Keratinocyte (primary cell): ENCODE data around the gene CACNA2D4. TPM values are rescaled to one million over a fixed set of nuclear protein-coding genes. Genes with fewer than 3 reads are reported as not detected.

Source experiments
- DNase-seq: peaks from one replicate; pipeline ENCODE4 v3.0.0-alpha.2; 2011; ENCODE audit warnings: low read depth, missing footprints, low spot score
- FAIRE-seq: peaks from 2 replicates; lab custom pipeline; 2011; peaks lifted over from hg19 to GRCh38; lab: Jason Lieb, UNC
- H2AFZ ChIP-seq: 2 replicates; pipeline ENCODE4 v1.6.0; 2012; ENCODE audit warnings: low read length, control low read depth, inconsistent platforms; ENCODE audit not compliant: control insufficient read depth
- H3K27ac ChIP-seq: 2 replicates; pipeline ENCODE4 v1.5.1; 2011; ENCODE audit warnings: low read length; ENCODE audit not compliant: control insufficient read depth, insufficient read depth
- H3K27me3 ChIP-seq: 3 replicates; pipeline ENCODE4 v1.6.0; 2011; ENCODE audit warnings: low read length; ENCODE audit not compliant: control insufficient read depth, insufficient read depth; ENCODE audit errors: extremely low read depth
- H3K36me3 ChIP-seq, 2 experiments: 2 replicates in 1 of 2; 3 replicates in 1 of 2; pipeline ENCODE4 v1.5.1; 2011; ENCODE audit warnings: low read length in 2 of 2, mild to moderate bottlenecking in 1 of 2; ENCODE audit not compliant: control insufficient read depth in 2 of 2, insufficient read depth in 2 of 2; ENCODE audit errors: extremely low read depth in 1 of 2
- H3K4me1 ChIP-seq: 3 replicates; pipeline ENCODE4 v1.5.1; 2011; ENCODE audit warnings: low read length; ENCODE audit not compliant: control insufficient read depth, insufficient read depth; ENCODE audit errors: extremely low read depth
- H3K4me2 ChIP-seq: 3 replicates; pipeline ENCODE4 v1.6.0; 2011; ENCODE audit warnings: low read depth, low read length; ENCODE audit not compliant: control insufficient read depth, insufficient read depth; ENCODE audit errors: extremely low read depth
- H3K4me3 ChIP-seq, 3 experiments: fragments of 200-600 bp in 1 of 3; sonication (generic) in 1 of 3; 2 replicates in 2 of 3; 3 replicates in 1 of 3; pipeline ENCODE4 v1.5.1; 2011 to 2016; ENCODE audit warnings: low read length in 3 of 3, mild to moderate bottlenecking in 3 of 3, control low read depth in 2 of 3, inconsistent platforms in 1 of 3, low read depth in 1 of 3, mixed read lengths in 1 of 3, mixed run types in 1 of 3, moderate library complexity in 1 of 3; ENCODE audit not compliant: control insufficient read depth in 2 of 3, insufficient read depth in 2 of 3; ENCODE audit errors: extremely low read depth in 1 of 3
- H3K79me2 ChIP-seq: 2 replicates; pipeline ENCODE4 v1.6.0; 2012; ENCODE audit warnings: low read length; ENCODE audit not compliant: control insufficient read depth, insufficient read depth
- H3K9ac ChIP-seq: 3 replicates; pipeline ENCODE4 v1.6.0; 2011; ENCODE audit warnings: low read length; ENCODE audit not compliant: control insufficient read depth, insufficient read depth; ENCODE audit errors: extremely low read depth
- H3K9me1 ChIP-seq: 3 replicates; pipeline ENCODE4 v1.6.0; 2011; ENCODE audit warnings: low read length; ENCODE audit not compliant: control insufficient read depth, insufficient read depth; ENCODE audit errors: extremely low read depth
- H3K9me3 ChIP-seq: 2 replicates; pipeline ENCODE4 v1.5.1; 2012; ENCODE audit warnings: low read depth, low read length; ENCODE audit not compliant: control insufficient read depth
- H4K20me1 ChIP-seq: 3 replicates; pipeline ENCODE4 v1.6.0; 2011; ENCODE audit warnings: low read length; ENCODE audit not compliant: control insufficient read depth, insufficient read depth; ENCODE audit errors: extremely low read depth
- CTCF ChIP-seq, 3 experiments: IDR thresholded peaks in 1 of 3; conservative IDR thresholded peaks in 1 of 3; optimal IDR thresholded peaks in 1 of 3; 2 replicates in 2 of 3; 3 replicates in 1 of 3; pipeline versions ENCODE3 to v1.5.1; 2011; ENCODE audit warnings: low read length in 3 of 3, mild to moderate bottlenecking in 3 of 3, moderate library complexity in 2 of 3, control low read depth in 1 of 3, inconsistent platforms in 1 of 3; ENCODE audit not compliant: insufficient read depth in 2 of 3; ENCODE audit errors: extremely low read depth in 1 of 3
- EZH2 ChIP-seq: IDR thresholded peaks from one replicate; pipeline ENCODE4 v1.6.1; 2012; ENCODE audit warnings: inconsistent platforms, mild to moderate bottlenecking, low read length, moderate library complexity
- dilution Hi-C: fragments of 300-500 bp; cut with MboI; formaldehyde crosslinking; loops from one replicate; pipeline ENCODE4 v1.7.0; 2020; ENCODE audit warnings: low sequenced_read_pairs; ENCODE audit not compliant: extremely low pct_ligation_motif_present
- polyA plus RNA-seq, 5 experiments: library from polyadenylated mRNA; depleted of rRNA in 3 of 5; stranded (reverse) in 3 of 5; stranded (forward) in 1 of 5; unstranded in 1 of 5; fragments of >200 nt; gene quantifications; 1 replicate in 1 of 5; 2 replicates in 3 of 5; 3 replicates in 1 of 5; pipeline versions ENCODE4 v1.2.1 to v1.2.3, GENCODE V29; 2011 to 2012; ENCODE audit warnings: missing spikeins in 2 of 5, low read depth in 1 of 5, low replicate concordance in 1 of 5

The CACNA2D4 gene
- polyA plus RNA-seq, 1 donor (not counting 4 experiments of a cell fraction or from before 2014, with no cell fraction given) = 0.09 TPM

- Histone ChIP-seq H3K27ac (no peak overlapping the region), H4K20me1 (no peaks in the 10 kb centered on the region), H3K9me3 (no peaks in the 10 kb centered on the region), H3K9me1 (no peaks in the 10 kb centered on the region), H3K36me3 (no peaks in the 10 kb centered on the region), H2AFZ (no peak overlapping the region), H3K4me1 (no peaks in the 10 kb centered on the region), H3K27me3 (peaks cover 8% of the 10 kb centered on the region), H3K79me2 (no peaks in the 10 kb centered on the region), H3K4me2 (peak overlapping the region; percentile 12), H3K4me3 (no peak overlapping the region), H3K9ac (no peak overlapping the region)
- FAIRE-seq (no peak), DNase-seq (no peak)
- TF ChIP-seq EZH2 (no peak), CTCF (optimal IDR thresholded peaks at IDR 0.05 in 1 of 3, IDR thresholded peaks at IDR 0.05 in 1 of 3, conservative IDR thresholded peaks at IDR 0.05 in 1 of 3; ENCODE audit: extremely low read depth in 1 of 3, insufficient read depth in 2 of 3, low read length in 3 of 3) (no peak)
- dilution Hi-C loops = no loop called here
Measured at GRCh38 chr12:1907652-1908611, 10.5 kb downstream of the CACNA2D4 start.

- no peak for DNase-seq
- Histone ChIP-seq H2AFZ (no peak overlapping the region), H3K27me3 (peaks cover 8% of the 10 kb centered on the region), H3K4me3 (no peak overlapping the region), H3K27ac (no peak overlapping the region), H3K9me3 (no peaks in the 10 kb centered on the region), H3K79me2 (no peaks in the 10 kb centered on the region), H4K20me1 (no peaks in the 10 kb centered on the region), H3K9ac (no peak overlapping the region), H3K36me3 (no peaks in the 10 kb centered on the region), H3K9me1 (no peaks in the 10 kb centered on the region), H3K4me2 (no peak overlapping the region), H3K4me1 (no peaks in the 10 kb centered on the region)
- dilution Hi-C loops = no loop called here
- TF ChIP-seq CTCF (optimal IDR thresholded peaks at IDR 0.05 in 1 of 3, IDR thresholded peaks at IDR 0.05 in 1 of 3, conservative IDR thresholded peaks at IDR 0.05 in 1 of 3; ENCODE audit: extremely low read depth in 1 of 3, insufficient read depth in 2 of 3, low read length in 3 of 3) (no peak), EZH2 (no peak)
- no peak for FAIRE-seq
Measured at GRCh38 chr12:1906579-1906978, 11.9 kb downstream of the CACNA2D4 start.
